Ishikawa (cell line): ENCODE results near the gene TRIM60.

Experiments used
- CEBPB ChIP-seq: IDR thresholded peaks from 2 replicates; pipeline ENCODE4 v1.6.1; 2012
- CREB1 ChIP-seq: IDR thresholded peaks from 2 replicates; pipeline ENCODE4 v1.6.1; 2012; ENCODE audit warnings: low read depth
- EGR1 ChIP-seq: IDR thresholded peaks from 2 replicates; pipeline ENCODE4 v1.6.1; 2012
- EP300 ChIP-seq: IDR thresholded peaks from 2 replicates; pipeline ENCODE4 v1.6.1; 2012; ENCODE audit warnings: borderline replicate concordance
- FOXM1 ChIP-seq: IDR thresholded peaks from 2 replicates; pipeline ENCODE4 v1.6.1; 2012; ENCODE audit warnings: low read depth, borderline replicate concordance
- MAX ChIP-seq: IDR thresholded peaks from 2 replicates; pipeline ENCODE4 v1.6.1; 2012
- NFIC ChIP-seq: IDR thresholded peaks from 2 replicates; pipeline ENCODE4 v1.6.1; 2012
- RAD21 ChIP-seq: IDR thresholded peaks from 2 replicates; pipeline ENCODE4 v1.6.1; 2012; ENCODE audit warnings: low read depth
- TAF1 ChIP-seq: IDR thresholded peaks from 2 replicates; pipeline ENCODE4 v1.6.1; 2012; ENCODE audit warnings: low read depth, mild to moderate bottlenecking
- TCF12 ChIP-seq: IDR thresholded peaks from 2 replicates; pipeline ENCODE4 v1.6.1; 2012; ENCODE audit warnings: low read depth
- TEAD4 ChIP-seq: IDR thresholded peaks from 2 replicates; pipeline ENCODE4 v1.6.1; 2012
- USF1 ChIP-seq: IDR thresholded peaks from 2 replicates; pipeline ENCODE4 v1.6.1; 2012
- YY1 ChIP-seq: IDR thresholded peaks from 2 replicates; pipeline ENCODE4 v1.6.1; 2012; ENCODE audit warnings: low read depth
- ZBTB7A ChIP-seq: IDR thresholded peaks from 2 replicates; pipeline ENCODE4 v1.6.1; 2012; ENCODE audit warnings: low read depth
- TF ChIP-seq, protein P1 (sequence below): IDR thresholded peaks from 2 replicates; pipeline ENCODE4 v1.6.1; 2012; ENCODE audit warnings: low read depth, mild to moderate bottlenecking

The TRIM60 gene

GRCh38 chr4:165031436-165032211, at the start of gene TRIM60:
Gene TRIM60, plus strand, starts transcription at chr4:165031999. Its CDS starts 8,074 bp downstream, at chr4:165040073.
- no peak for TF ChIP-seq CREB1
- TF ChIP-seq USF1: no peak
- no peak for TF ChIP-seq MAX
- no peak for TF ChIP-seq ZBTB7A
- no peak for TF ChIP-seq TCF12
- TF ChIP-seq EP300: no peak
- no peak for TF ChIP-seq TEAD4
- no peak for TF ChIP-seq EGR1
- TF ChIP-seq CEBPB: no peak
- TF ChIP-seq TAF1: no peak
- no peak for TF ChIP-seq RAD21
- TF ChIP-seq, protein P1, sequence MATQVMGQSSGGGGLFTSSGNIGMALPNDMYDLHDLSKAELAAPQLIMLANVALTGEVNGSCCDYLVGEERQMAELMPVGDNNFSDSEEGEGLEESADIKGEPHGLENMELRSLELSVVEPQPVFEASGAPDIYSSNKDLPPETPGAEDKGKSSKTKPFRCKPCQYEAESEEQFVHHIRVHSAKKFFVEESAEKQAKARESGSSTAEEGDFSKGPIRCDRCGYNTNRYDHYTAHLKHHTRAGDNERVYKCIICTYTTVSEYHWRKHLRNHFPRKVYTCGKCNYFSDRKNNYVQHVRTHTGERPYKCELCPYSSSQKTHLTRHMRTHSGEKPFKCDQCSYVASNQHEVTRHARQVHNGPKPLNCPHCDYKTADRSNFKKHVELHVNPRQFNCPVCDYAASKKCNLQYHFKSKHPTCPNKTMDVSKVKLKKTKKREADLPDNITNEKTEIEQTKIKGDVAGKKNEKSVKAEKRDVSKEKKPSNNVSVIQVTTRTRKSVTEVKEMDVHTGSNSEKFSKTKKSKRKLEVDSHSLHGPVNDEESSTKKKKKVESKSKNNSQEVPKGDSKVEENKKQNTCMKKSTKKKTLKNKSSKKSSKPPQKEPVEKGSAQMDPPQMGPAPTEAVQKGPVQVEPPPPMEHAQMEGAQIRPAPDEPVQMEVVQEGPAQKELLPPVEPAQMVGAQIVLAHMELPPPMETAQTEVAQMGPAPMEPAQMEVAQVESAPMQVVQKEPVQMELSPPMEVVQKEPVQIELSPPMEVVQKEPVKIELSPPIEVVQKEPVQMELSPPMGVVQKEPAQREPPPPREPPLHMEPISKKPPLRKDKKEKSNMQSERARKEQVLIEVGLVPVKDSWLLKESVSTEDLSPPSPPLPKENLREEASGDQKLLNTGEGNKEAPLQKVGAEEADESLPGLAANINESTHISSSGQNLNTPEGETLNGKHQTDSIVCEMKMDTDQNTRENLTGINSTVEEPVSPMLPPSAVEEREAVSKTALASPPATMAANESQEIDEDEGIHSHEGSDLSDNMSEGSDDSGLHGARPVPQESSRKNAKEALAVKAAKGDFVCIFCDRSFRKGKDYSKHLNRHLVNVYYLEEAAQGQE: no peak
- TF ChIP-seq FOXM1: no peak
- TF ChIP-seq YY1: no peak
- no peak for TF ChIP-seq NFIC

DNA sequence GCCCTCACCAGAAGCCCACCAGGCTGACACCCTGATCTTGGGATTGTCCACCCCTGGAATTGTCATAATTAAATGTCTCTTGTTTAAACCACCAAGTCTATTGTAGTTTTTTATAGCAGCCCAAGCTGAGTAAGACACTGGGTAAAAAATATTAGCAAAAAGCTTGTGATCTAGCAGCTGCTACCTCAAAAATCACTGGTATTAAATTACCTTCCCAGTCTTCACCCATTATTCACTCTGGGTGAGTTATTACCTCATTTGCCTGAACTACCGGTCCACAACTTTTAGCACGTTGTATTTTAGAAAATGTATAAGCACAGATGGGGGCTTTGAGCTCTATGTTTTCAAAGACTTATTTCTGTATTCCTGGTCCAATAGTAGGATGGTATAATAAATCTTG, 42.3 kb upstream of the TRIM60 start:
- TF ChIP-seq YY1 (no peak), MAX (no peak), NFIC (no peak), EP300 (no peak), CEBPB (no peak), TEAD4 (no peak), RAD21 (no peak), TCF12 (no peak), ZBTB7A (no peak), USF1 (no peak), FOXM1 (no peak), CREB1 (no peak), TAF1 (no peak), EGR1 (no peak)
- TF ChIP-seq, protein P1: no peak

DNA sequence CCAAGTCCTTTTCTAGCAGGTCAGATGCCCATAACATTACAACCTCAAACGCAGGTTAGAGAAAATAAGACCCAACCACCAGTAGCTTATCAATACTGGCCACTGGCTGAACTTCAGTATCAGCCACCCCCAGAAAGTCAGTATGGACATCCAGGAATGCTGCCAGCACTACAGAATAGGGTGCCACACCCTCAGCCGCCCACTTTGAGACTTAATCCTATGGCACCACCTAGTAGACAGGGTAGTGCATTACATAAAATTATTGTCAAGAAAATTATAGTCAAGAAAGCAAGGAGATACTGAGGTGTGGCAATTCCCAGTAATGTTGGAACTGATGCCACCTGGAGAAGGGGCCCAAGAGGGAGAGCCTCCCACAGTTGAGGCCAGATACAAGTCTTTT, 34.5 kb upstream of the TRIM60 start:
- no peak for TF ChIP-seq TEAD4
- peak; percentile 69 for TF ChIP-seq RAD21

- TF ChIP-seq EP300 (no peak), USF1 (no peak), NFIC (peak; percentile 52), MAX (no peak)
These were observed 33.9 kb upstream of the TRIM60 start for GRCh38 chr4:164997941-164998340.

- TF ChIP-seq CEBPB (no peak), FOXM1 (no peak), USF1 (no peak), EGR1 (no peak)
These were observed 26.4 kb upstream of the TRIM60 start for GRCh38 chr4:165005352-165005925.
